GM12873 (cell line): ENCODE results near the gene LHFPL3.

Experiments
- TF ChIP-seq, protein P1 (sequence below): IDR thresholded peaks from 2 replicates; pipeline ENCODE4 v1.5.1; 2012; ENCODE audit warnings: low read depth, mild to moderate bottlenecking, moderate library complexity, low read length, control low read depth; ENCODE audit not compliant: insufficient read depth; ENCODE audit errors: missing control alignments

Gene LHFPL3

DNA sequence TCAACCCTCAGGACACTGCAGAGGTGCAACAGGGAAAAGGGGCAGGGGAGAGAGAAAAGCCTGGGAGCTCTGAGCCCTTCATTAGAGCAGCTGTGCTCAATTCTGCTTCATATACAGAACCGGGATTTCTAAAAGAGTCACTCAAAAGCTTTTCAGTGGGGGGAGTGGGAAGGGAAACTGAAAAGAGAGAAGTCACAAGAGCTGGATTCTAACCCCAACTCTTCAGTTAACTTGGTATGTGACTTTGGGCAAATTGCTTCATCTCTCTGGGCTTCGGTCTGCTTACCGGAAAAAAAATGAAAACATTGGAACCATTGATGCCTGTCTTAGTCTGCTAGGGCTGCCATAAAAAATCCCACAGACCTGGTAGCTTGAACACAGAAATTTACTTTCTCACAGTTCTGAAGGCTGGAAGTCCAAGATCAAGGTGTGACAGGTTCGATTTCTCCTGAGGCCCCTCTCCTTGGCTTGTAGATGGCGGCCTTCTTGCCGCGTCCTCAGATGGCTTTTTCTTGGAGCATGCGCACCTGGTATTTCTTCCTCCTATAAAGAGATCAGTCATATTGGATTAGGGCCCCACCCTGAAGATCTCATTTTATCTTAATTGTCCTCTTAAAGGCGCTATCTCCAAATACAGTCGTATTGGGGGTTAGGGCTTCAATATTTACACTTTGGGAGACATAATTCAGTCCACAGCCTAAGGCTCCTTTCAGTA is 567.3 kb downstream of the LHFPL3 start:
- TF ChIP-seq, protein P1, sequence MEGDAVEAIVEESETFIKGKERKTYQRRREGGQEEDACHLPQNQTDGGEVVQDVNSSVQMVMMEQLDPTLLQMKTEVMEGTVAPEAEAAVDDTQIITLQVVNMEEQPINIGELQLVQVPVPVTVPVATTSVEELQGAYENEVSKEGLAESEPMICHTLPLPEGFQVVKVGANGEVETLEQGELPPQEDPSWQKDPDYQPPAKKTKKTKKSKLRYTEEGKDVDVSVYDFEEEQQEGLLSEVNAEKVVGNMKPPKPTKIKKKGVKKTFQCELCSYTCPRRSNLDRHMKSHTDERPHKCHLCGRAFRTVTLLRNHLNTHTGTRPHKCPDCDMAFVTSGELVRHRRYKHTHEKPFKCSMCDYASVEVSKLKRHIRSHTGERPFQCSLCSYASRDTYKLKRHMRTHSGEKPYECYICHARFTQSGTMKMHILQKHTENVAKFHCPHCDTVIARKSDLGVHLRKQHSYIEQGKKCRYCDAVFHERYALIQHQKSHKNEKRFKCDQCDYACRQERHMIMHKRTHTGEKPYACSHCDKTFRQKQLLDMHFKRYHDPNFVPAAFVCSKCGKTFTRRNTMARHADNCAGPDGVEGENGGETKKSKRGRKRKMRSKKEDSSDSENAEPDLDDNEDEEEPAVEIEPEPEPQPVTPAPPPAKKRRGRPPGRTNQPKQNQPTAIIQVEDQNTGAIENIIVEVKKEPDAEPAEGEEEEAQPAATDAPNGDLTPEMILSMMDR: no peak

DNA sequence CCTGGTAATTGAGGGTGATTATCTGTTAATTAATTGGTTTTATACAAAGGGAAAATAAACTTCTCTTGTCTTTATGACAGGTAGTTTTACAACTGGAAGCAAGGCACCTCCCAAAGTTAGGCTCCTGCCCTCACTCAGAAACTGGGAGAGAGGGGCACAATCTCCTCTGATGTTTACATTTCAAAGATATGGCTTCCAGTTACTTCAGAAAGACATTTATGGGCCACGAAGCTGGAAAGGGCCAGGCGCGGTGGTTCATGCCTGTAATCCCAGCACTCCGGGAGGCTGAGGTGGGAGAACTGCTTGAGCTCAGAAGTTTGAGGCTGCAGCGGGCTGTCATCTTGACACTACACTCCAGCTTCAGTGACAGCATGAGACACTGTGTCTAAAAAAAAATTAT is 570.0 kb downstream of the LHFPL3 start:
- TF ChIP-seq, protein P1: no peak

DNA sequence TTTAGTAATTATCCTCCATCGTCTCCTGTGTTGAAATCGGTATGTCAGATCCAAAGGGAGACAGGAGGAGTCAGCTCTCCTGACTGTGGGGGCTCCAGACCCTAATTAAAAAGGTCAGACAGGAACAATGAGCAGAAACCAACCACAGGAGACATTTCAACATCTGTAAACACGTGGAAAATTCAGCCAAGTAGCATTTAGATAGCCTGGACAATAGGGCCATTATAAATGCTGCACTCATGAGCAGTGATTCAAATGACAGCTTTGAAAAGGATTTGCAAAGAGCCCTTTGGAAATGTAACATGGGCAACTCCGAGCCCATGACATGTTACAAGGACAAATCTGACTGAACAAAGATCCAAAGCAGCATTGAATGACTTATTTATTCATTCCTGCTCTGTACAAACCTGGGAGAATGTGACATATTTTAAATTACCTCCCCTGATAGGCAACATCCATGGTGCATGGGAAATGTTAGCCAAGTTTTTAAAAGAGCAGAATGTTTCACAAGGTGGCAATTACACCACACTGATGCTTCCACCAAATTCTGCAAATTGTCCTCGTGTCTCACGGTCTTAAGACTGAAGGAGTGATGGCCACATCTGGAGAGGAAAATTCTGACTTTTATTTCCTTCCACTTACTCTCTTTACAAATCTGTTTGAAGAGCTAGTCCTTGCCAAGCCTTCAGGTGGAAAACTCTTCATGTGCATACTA is 572.3 kb downstream of the LHFPL3 start:
- TF ChIP-seq, protein P1: no peak

DNA sequence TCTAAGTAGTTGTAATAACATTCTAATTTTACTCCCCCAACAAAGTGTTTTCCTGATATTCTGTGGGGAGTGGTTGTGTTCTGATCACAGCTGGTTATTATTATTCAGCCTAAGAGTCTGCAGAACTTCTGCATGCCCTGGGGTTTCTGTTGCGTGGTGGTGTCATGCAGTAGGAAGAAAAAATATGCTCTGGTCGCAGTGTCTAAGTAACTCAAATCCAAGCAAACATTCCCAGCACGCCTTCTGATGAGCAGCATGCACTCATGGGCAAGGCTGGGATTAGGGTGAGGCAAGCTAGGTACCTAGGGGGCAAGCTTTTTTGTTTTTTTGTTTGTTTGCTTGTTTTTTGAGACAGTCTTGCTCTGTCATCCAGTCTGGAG is 572.8 kb downstream of the LHFPL3 start:
- TF ChIP-seq, protein P1: no peak

DNA sequence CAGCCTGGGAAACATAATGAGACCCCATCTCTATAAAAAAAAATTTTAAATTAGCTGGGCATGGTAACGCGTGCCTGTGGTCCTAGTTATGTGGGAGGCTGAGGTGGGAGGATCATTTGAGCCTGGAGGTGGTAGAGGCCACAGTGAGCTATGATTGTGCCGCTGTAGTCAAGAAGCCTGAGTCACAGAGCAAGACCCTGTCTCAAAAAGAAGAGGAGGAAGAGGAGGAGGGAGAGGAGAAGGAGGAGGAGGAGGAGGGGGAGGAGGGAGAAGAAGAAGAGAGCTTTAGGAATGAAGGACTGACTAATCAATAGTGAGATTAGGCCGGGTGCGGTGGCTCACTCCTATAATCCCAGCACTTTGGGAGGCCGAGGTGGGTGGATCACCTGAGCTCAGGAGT is 573.8 kb downstream of the LHFPL3 start:
- TF ChIP-seq, protein P1: no peak

DNA sequence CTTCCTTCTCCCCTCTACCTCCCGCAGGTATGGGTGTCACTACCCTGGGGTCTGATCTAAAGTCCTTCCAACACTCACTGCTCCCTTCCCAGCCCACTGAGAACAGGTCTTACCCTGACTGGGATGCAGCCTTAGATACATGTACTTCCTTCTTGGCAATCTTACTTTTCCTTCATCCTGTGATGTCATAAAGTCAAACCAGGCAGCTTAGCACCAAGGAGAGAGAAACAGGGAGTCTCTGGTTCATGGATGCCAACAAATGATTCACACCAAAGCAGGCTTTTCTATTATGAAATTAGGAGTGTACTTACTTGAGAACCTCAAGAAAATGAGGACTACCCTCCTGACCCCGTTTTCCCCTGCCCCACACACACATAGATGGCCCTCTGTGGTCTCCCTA is 574.6 kb downstream of the LHFPL3 start:
- TF ChIP-seq, protein P1: no peak

DNA sequence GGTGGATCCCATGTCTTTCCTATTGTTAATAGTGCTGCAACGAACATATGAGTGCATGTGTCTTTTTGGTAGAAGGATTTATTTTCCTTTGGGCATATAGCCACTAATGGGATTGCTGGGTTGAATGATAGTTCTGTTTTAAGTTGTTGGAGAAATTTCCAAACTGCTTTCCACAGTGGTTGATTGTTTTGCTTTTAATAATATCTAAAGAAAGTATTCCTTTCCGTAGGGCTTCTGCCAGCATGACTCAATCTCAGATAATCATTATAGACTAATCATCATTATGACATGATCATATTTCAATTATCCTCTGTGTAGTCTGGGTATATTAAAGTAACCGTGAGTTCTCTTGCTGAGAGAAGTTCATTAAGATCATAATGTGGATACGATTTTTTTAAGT is 575.4 kb downstream of the LHFPL3 start:
- TF ChIP-seq, protein P1: no peak
